Spleen (tissue), 11 donors: ENCODE results near the gene CLDN6. TPM values are rescaled to one million over a fixed set of nuclear protein-coding genes. Genes with fewer than 3 reads are reported as not detected.

ENCODE experiments used
- DNase-seq: peaks from one replicate; pipeline ENCODE4 v3.0.0-alpha.2; 2020
- H3K27ac ChIP-seq, 8 donors: fragments of 200-600 bp; sonication (generic) in 7 of 8; 1 replicate in 4 of 8; 2 replicates in 4 of 8; pipeline versions ENCODE4 v1.5.0 to v1.8.0; 2016 to 2021; ENCODE audit warnings: inconsistent platforms in 4 of 8, mild to moderate bottlenecking in 4 of 8, moderate library complexity in 1 of 8
- H3K27me3 ChIP-seq, 7 donors: fragments of 200-600 bp; sonication (generic) in 6 of 7; replicated peaks in 1 of 7; 1 replicate in 4 of 7; 2 replicates in 3 of 7; pipeline versions ENCODE4 v1.5.0 to v1.8.0; 2016 to 2021; ENCODE audit warnings: inconsistent platforms in 3 of 7, mild to moderate bottlenecking in 1 of 7
- H3K36me3 ChIP-seq, 6 donors: fragments of 200-600 bp; sonication (generic) in 5 of 6; 1 replicate in 4 of 6; 2 replicates in 2 of 6; pipeline versions ENCODE4 v1.5.0 to v1.8.0; 2016 to 2021; ENCODE audit warnings: inconsistent platforms in 2 of 6
- H3K4me1 ChIP-seq, 6 donors: fragments of 200-600 bp; sonication (generic) in 5 of 6; 1 replicate in 3 of 6; 2 replicates in 3 of 6; pipeline versions ENCODE4 v1.5.0 to v1.8.0; 2016 to 2021; ENCODE audit warnings: inconsistent platforms in 3 of 6
- H3K4me3 ChIP-seq, 8 donors: fragments of 200-600 bp; sonication (generic) in 7 of 8; 1 replicate in 4 of 8; 2 replicates in 4 of 8; pipeline versions ENCODE4 v1.5.0 to v1.8.0; 2016 to 2021; ENCODE audit warnings: inconsistent platforms in 4 of 8, mild to moderate bottlenecking in 4 of 8, moderate library complexity in 2 of 8
- H3K9me3 ChIP-seq, 8 donors: fragments of 200-600 bp; sonication (generic) in 7 of 8; 1 replicate in 4 of 8; 2 replicates in 4 of 8; pipeline versions ENCODE4 v1.5.0 to v1.8.0; 2016 to 2021; ENCODE audit warnings: inconsistent platforms in 4 of 8
- CTCF ChIP-seq, 11 experiments: fragments of 200-600 bp in 7 of 11; fragments of 450-650 bp in 4 of 11; sonication (generic) in 4 of 11; IDR thresholded peaks in 8 of 11; conservative IDR thresholded peaks in 3 of 11; 1 replicate in 7 of 11; 2 replicates in 4 of 11; pipeline versions ENCODE4 v1.4.0 to v1.8.0; 2016 to 2021; ENCODE audit warnings: antibody characterized with exemption in 11 of 11, inconsistent platforms in 4 of 11, mild to moderate bottlenecking in 1 of 11
- POLR2A ChIP-seq, 3 donors: fragments of 450-650 bp; IDR thresholded peaks; one replicate each; pipeline ENCODE4 v1.5.1; 2017; ENCODE audit warnings: antibody characterized with exemption in 3 of 3, mild to moderate bottlenecking in 1 of 3
- POLR2AphosphoS5 ChIP-seq, 3 donors: sonication (generic); formaldehyde crosslinking; IDR thresholded peaks; one replicate each; pipeline ENCODE4 v1.5.1; 2017; ENCODE audit warnings: antibody characterized with exemption in 3 of 3
- WGBS, 5 donors: extraction: QIAGEN DNeasy Blood & Tissue Kit in 3 of 5; methylation state at CpG; one replicate each; pipeline versions ENCODE4 v1.1.5 to v1.1.7; 2013 to 2018; 5-methylcytosine and 5-hydroxymethylcytosine counted together
- intact Hi-C: fragments of 100-400 bp; cut with DNase I; formaldehyde crosslinking; loops from one replicate; pipeline ENCODE4 v1.15.0; 2023; ENCODE audit warnings: low total_unique reads
- polyA plus RNA-seq, 3 donors: library from polyadenylated mRNA; stranded (reverse); fragments of 200-250 nt; gene quantifications; one replicate each; pipeline ENCODE4 v1.2.1, GENCODE V29; 2013
- total RNA-seq, 7 donors: library from RNA; depleted of rRNA in 3 of 7; stranded (reverse); fragments of >200 nt in 3 of 7; fragmentation: NEBNext Ultra II Directional in 4 of 7; extraction: Animal tissue kit (Norgen Biotek cat#: 25700) in 4 of 7; gene quantifications; one replicate each; pipeline versions ENCODE4 v1.1.0 to v1.2.1, GENCODE V29; 2016 to 2021
- donor health status: healthy with polysubstance abuse.
- donor health status: DM: no; HTN: no; CAD: no; lungs with moderate emphysema.
- donor health status: DM: no; HTN: no; CAD: no.
- donor health status: Bipolar disorder and iron deficiency.
- donor health status: healthy.
- donor health status: DM: no; HTN: no; CAD: no.
- donor health status: DM: yes; HTN: yes; CAD: no.

CLDN6 gene
- total and polyA plus RNA-seq, 10 donors, result not detected

GRCh38 chr16:3059723-3060242 is 41.8 kb upstream of the CLDN6 start:
- peaks cover 20 to 99% (median 67%) of the 10 kb centered on the region in 6 donors for H3K4me1 ChIP-seq
- 45 to 60% (median 55%) methylated on average over 8 to 9 of the region's 9 CpGs for WGBS, 5 donors
- peak overlapping the region; percentile 86 to 96 (median 90) for H3K27ac ChIP-seq
- no peak for DNase-seq
- H3K36me3 ChIP-seq, result peaks cover 0 to 36% (median 0%) of the 10 kb centered on the region in 6 donors
- no peaks in the 10 kb centered on the region for H3K27me3 ChIP-seq
- H3K4me3 ChIP-seq, result peak overlapping the region; percentile 71 to 97 (median 80)
- H3K9me3 ChIP-seq, result no peaks in the 10 kb centered on the region
- TF ChIP-seq POLR2A (IDR thresholded peaks at IDR 0.05), result no peak
- no peak for TF ChIP-seq POLR2AphosphoS5 (IDR thresholded peaks at IDR 0.05)
- TF ChIP-seq CTCF (IDR thresholded peaks at IDR 0.05 in 8 of 11, conservative IDR thresholded peaks at IDR 0.05 in 3 of 11), result no peak
- intact Hi-C loops, result loop anchor here (5.0 to 10.0 kb wide), 2 partner anchors 68 to 105 kb away; no protein-coding TSS in a partner anchor

- Histone ChIP-seq H3K4me1 (peaks cover 21 to 98% (median 63%) of the 10 kb centered on the region in 6 donors), H3K27ac (peak overlapping the region; percentile 86 to 96 (median 90)), H3K4me3 (peak overlapping the region; percentile 71 to 97 (median 80)), H3K9me3 (no peaks in the 10 kb centered on the region), H3K36me3 (peaks cover 0 to 39% (median 0%) of the 10 kb centered on the region in 6 donors), H3K27me3 (no peaks in the 10 kb centered on the region)
- peak; percentile 98 for DNase-seq
- intact Hi-C loops, result loop anchor here (5.0 to 10.0 kb wide), 2 partner anchors 68 to 106 kb away; no protein-coding TSS in a partner anchor
- 0 to 2% (median 1%) methylated on average over 13 to 67 of the region's 67 CpGs for WGBS, 5 donors
- peak in 1 of 3 donors; percentile 17 for TF ChIP-seq POLR2A (IDR thresholded peaks at IDR 0.05)
- TF ChIP-seq CTCF (IDR thresholded peaks at IDR 0.05 in 8 of 11, conservative IDR thresholded peaks at IDR 0.05 in 3 of 11), result peak; percentile 83 to 99 (median 97)
- TF ChIP-seq POLR2AphosphoS5 (IDR thresholded peaks at IDR 0.05), result peak; percentile 85 to 91 (median 86)
Measured at GRCh38 chr16:3059041-3059722, 41.2 kb upstream of the CLDN6 start.

- H3K4me3 ChIP-seq, result peak overlapping the region; percentile 71 to 97 (median 80)
- TF ChIP-seq POLR2A (IDR thresholded peaks at IDR 0.05), result no peak
- TF ChIP-seq CTCF (IDR thresholded peaks at IDR 0.05 in 8 of 11, conservative IDR thresholded peaks at IDR 0.05 in 3 of 11), result peak in 1 of 11 experiments; percentile 10
- peak in 2 of 3 donors; percentile 8 to 68 for TF ChIP-seq POLR2AphosphoS5 (IDR thresholded peaks at IDR 0.05)
- peak; percentile 91 for DNase-seq
- H3K4me1 ChIP-seq, result peaks cover 21 to 95% (median 63%) of the 10 kb centered on the region in 6 donors
- WGBS, 5 donors, result 7 to 11% (median 8%) methylated on average over 21 to 77 of the region's 77 CpGs
- H3K27me3 ChIP-seq, result no peaks in the 10 kb centered on the region
- peak overlapping the region; percentile 86 to 96 (median 90) for H3K27ac ChIP-seq
- intact Hi-C loops, result loop anchor here (5.0 to 10.0 kb wide), 2 partner anchors 69 to 106 kb away; no protein-coding TSS in a partner anchor
- peaks cover 0 to 44% (median 0%) of the 10 kb centered on the region in 6 donors for H3K36me3 ChIP-seq
- no peaks in the 10 kb centered on the region for H3K9me3 ChIP-seq
Measured at GRCh38 chr16:3058139-3059030, 40.4 kb upstream of the CLDN6 start.
